Sigmoid colon (tissue), 4 donors: ENCODE data around the gene KIF7.

Experiments
- POLR2A ChIP-seq, 2 donors: fragments of 450-650 bp; IDR thresholded peaks; one replicate each; pipeline ENCODE4 v1.6.1; 2016; ENCODE audit warnings: antibody characterized with exemption in 2 of 2, mild to moderate bottlenecking in 2 of 2, moderate library complexity in 2 of 2
- POLR2AphosphoS5 ChIP-seq, 4 donors: sonication (generic); formaldehyde crosslinking; IDR thresholded peaks; one replicate each; pipeline ENCODE4 v1.6.1; 2017; ENCODE audit warnings: antibody characterized with exemption in 4 of 4
- TF ChIP-seq, protein P1 (sequence below), 4 experiments: fragments of 450-650 bp in 3 of 4; fragments of 200-600 bp in 1 of 4; IDR thresholded peaks; one replicate each; pipeline ENCODE4 v1.5.1; 2016 to 2019; ENCODE audit warnings: antibody characterized with exemption in 4 of 4, mild to moderate bottlenecking in 3 of 4, moderate library complexity in 2 of 4

DNA sequence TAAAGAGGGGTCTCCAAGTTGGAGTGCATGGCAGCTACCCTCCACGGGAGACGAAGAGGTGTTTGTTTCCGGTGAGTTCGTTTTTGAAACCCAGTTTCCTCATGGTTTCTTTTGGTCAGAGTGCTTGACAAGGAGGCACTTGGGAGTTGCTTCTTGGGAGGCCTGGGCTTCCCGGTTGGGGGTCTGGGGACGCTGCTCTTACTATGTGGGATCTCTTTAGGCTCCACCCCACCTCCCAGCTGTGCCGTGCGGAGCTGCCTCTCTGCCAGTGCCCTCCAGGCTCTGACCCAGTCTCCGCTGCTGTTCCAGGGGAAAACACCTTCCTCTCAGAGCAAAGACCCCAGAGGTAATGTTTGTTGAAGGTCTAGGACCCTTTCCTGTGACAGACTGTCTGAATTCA lies 29.6 kb downstream of the KIF7 start:
- TF ChIP-seq, protein P1, sequence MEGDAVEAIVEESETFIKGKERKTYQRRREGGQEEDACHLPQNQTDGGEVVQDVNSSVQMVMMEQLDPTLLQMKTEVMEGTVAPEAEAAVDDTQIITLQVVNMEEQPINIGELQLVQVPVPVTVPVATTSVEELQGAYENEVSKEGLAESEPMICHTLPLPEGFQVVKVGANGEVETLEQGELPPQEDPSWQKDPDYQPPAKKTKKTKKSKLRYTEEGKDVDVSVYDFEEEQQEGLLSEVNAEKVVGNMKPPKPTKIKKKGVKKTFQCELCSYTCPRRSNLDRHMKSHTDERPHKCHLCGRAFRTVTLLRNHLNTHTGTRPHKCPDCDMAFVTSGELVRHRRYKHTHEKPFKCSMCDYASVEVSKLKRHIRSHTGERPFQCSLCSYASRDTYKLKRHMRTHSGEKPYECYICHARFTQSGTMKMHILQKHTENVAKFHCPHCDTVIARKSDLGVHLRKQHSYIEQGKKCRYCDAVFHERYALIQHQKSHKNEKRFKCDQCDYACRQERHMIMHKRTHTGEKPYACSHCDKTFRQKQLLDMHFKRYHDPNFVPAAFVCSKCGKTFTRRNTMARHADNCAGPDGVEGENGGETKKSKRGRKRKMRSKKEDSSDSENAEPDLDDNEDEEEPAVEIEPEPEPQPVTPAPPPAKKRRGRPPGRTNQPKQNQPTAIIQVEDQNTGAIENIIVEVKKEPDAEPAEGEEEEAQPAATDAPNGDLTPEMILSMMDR (IDR thresholded peaks at IDR 0.05) = no peak
- TF ChIP-seq POLR2A (IDR thresholded peaks at IDR 0.05) (no peak), POLR2AphosphoS5 (IDR thresholded peaks at IDR 0.05) (no peak)
